Diencephalon (tissue), 1 donor: ENCODE measurements around the gene SLC6A7. TPM values are rescaled to one million over a fixed set of nuclear protein-coding genes. Genes with fewer than 3 reads are reported as not detected.

Source experiments
- total RNA-seq: library from RNA; depleted of rRNA; stranded (reverse); fragments of >200 nt; gene quantifications from one replicate; pipeline ENCODE4 v1.2.3, GENCODE V29; 2014

Gene SLC6A7
- total RNA-seq, result 20.5 TPM

DNA sequence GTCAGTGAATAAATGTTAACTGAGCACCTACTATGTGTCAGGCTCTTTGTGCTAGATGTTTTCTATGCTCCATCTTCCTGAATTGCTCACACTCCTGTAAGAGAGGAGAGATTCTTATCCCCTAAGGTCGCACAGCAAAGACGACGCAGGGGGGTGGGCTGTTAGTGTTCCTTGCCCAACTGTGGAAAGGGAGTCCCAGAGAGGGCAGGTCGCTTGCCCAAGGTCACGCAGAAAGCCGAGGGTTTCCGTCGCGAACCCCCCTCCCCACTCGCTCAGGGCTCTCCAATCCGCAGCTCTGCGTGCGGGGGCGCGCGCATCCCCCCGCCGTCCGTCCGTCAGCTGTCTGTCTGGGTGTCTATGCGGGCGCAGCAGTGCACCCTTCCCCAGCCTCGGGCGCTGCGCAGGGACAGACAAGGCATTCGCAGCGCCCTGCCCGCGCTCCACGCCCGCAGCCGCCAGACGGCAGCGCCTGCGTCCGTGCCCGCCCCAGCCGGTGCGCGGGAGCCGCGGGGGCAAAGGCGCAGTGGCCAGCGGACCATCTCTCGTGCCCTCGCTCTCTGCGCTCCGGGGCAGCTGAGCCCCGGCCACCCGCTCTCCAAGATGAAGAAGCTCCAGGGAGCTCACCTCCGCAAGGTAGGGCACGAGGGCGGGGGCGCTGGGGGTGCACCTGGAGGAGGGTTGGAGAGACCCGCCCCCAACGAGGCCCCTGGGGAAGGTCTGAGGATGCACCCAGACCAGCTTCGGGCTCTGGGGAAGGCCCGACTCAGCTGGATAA is at the start of gene SLC6A7:
Gene SLC6A7, plus strand, starts transcription at position 335 of the 775 bp plus-strand sequence. Its CDS starts 266 bp downstream, at position 601.

DNA sequence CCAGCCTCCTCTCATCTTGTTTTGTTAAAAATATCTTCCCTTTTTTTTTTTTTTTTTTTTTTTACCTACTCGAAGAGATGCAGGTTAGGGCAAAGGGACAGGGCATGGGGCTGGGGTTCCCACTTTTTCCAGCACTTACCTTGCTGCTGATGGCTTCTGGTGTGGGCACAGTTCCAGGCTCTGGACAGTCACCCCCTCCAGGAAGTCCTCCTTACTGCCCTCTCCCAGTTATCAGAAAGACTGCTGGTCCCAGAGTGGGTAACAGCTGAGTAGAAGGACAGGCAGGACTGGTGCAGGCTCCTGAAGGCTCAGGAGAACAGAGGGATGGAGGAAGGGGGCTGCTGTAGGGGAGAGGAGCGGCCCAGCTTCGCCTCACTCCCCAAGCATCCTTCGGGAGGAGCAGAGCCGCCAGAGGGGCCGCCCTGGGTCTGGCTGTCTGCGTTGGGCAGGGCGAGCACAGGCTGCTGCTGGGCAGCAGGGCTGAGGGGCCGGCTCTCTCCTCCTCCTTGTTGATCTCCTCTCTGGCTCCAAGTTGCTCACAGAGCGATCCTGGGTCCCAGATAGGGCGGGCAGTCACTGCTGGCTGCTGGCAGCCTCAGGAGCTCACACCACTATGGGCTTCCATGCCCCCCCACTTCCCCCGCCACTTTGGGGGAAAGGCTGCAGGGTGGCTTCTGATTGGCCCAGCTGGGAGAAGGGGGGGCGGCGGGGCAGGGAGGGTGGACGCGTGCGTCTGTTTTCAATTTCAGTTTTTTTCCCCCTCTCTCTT is 34.4 kb upstream of the SLC6A7 start, which contains the start of gene PDGFRB:
Gene PDGFRB, minus strand, starts transcription at position 588 of the 769 bp plus-strand sequence. CDS start 18,798 bp downstream, outside the sequence.

DNA sequence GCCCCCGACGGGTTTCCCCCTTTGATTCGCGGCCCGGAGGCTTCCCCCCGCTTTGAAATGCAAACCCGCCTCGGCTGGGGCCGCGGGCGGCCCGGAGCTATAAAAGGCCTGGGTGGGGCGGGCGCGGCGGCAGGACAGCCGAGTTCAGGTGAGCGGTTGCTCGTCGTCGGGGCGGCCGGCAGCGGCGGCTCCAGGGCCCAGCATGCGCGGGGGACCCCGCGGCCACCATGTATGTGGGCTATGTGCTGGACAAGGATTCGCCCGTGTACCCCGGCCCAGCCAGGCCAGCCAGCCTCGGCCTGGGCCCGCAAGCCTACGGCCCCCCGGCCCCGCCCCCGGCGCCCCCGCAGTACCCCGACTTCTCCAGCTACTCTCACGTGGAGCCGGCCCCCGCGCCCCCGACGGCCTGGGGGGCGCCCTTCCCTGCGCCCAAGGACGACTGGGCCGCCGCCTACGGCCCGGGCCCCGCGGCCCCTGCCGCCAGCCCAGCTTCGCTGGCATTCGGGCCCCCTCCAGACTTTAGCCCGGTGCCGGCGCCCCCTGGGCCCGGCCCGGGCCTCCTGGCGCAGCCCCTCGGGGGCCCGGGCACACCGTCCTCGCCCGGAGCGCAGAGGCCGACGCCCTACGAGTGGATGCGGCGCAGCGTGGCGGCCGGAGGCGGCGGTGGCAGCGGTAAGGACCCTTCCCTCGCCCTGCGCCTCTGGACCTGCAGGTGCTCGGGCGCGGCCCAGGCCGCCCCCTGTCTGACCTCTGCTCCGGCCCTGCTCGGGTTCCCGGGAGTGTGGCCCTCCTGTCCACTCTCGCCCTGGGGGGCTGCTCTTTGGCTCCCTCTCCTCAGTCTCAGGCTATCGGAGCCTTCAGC is 23.0 kb upstream of the SLC6A7 start, which contains the start of gene CDX1:
Gene CDX1, plus strand, starts transcription at position 129 of the 862 bp plus-strand sequence. Its CDS starts 99 bp downstream, at position 228.

Other genes starting within 250 kb of the SLC6A7 start
- gene PDE6A, start 245.3 kb upstream of the SLC6A7 start, total RNA-seq, result not detected
- 15.9 TPM for gene SLC26A2, start 229.3 kb upstream of the SLC6A7 start, total RNA-seq
- gene TIGD6, start 189.4 kb upstream of the SLC6A7 start, total RNA-seq, result 4.6 TPM
- gene HMGXB3, start 189.3 kb upstream of the SLC6A7 start, total RNA-seq, result 25.4 TPM
- 15.7 TPM for gene CSF1R, start 103.5 kb upstream of the SLC6A7 start, total RNA-seq
- 28.6 TPM for gene PDGFRB, start 34.2 kb upstream of the SLC6A7 start, total RNA-seq
- not detected for gene CDX1, start 23.3 kb upstream of the SLC6A7 start, total RNA-seq
- 59.7 TPM for gene CAMK2A, start 99.7 kb downstream of the SLC6A7 start, total RNA-seq
- gene ARSI, start 112.8 kb downstream of the SLC6A7 start, total RNA-seq, result 0.46 TPM
- 12.7 TPM for gene TCOF1, start 167.6 kb downstream of the SLC6A7 start, total RNA-seq
- 18.7 TPM for gene CD74, start 222.8 kb downstream of the SLC6A7 start, total RNA-seq